Measurements from ENCODE around the gene GPR39. TPM values are rescaled to one million over a fixed set of nuclear protein-coding genes. Genes with fewer than 3 reads are reported as not detected.

Gene GPR39
- total and polyA plus RNA-seq, 10 donors: 0.05 TPM; not detected in 9

- Histone ChIP-seq H3K27me3 (replicated peaks in 1 of 7) (peaks cover 3 to 72% (median 39%) of the 10 kb centered on the region in 7 donors), H3K4me1 (peaks cover 8 to 32% (median 28%) of the 10 kb centered on the region in 6 donors), H3K4me3 (peak within 1 kb of the TSS; percentile 5 to 63 (median 28)), H3K9me3 (no peaks in the 10 kb centered on the region), H3K27ac (no peak within 1 kb of the TSS), H3K36me3 (no peaks in the 10 kb centered on the region)
- whole genome bisulfite sequencing, 5 donors: 1 to 7% (median 3%) methylated on average over 41 to 59 of the region's 59 CpGs
- DNase-seq: no peak
- TF ChIP-seq CTCF (IDR thresholded peaks at IDR 0.05 in 8 of 11, conservative IDR thresholded peaks at IDR 0.05 in 3 of 11) (no peak), POLR2A (IDR thresholded peaks at IDR 0.05) (no peak), POLR2AphosphoS5 (IDR thresholded peaks at IDR 0.05) (no peak)
- intact Hi-C loops (cut with DNase I; ENCODE audit: low total_unique reads): no loop called here
Observed at GRCh38 chr2:132669908-132670495, 253.4 kb downstream of the GPR39 start, which contains the start of gene LYPD1. TSS of gene LYPD1 (minus strand) at chr2:132670205. CDS start at chr2:132669932, 273 bp downstream.

GRCh38 chr2:132670496-132671150 lies 254.0 kb downstream of the GPR39 start:
- intact Hi-C loops (cut with DNase I; ENCODE audit: low total_unique reads): no loop called here
- Histone ChIP-seq H3K4me1 (peaks cover 8 to 32% (median 28%) of the 10 kb centered on the region in 6 donors), H3K27ac (no peak overlapping the region), H3K27me3 (replicated peaks in 1 of 7) (peaks cover 3 to 67% (median 39%) of the 10 kb centered on the region in 7 donors), H3K4me3 (peak overlapping the region; percentile 5 to 63 (median 28)), H3K36me3 (no peaks in the 10 kb centered on the region), H3K9me3 (no peaks in the 10 kb centered on the region)
- WGBS, 5 donors: 1 to 8% (median 3%) methylated on average over 25 to 44 of the region's 44 CpGs
- no peak for TF ChIP-seq POLR2AphosphoS5 (IDR thresholded peaks at IDR 0.05)
- no peak for TF ChIP-seq POLR2A (IDR thresholded peaks at IDR 0.05)
- TF ChIP-seq CTCF (IDR thresholded peaks at IDR 0.05 in 8 of 11, conservative IDR thresholded peaks at IDR 0.05 in 3 of 11): no peak
- peak; percentile 74 for DNase-seq

- no peak overlapping the region for H3K27ac ChIP-seq
- peak overlapping the region in 4 of 8 donors; percentile 28 to 63 (median 36) for H3K4me3 ChIP-seq
- H3K36me3 ChIP-seq: no peaks in the 10 kb centered on the region
- no peaks in the 10 kb centered on the region for H3K9me3 ChIP-seq
- H3K27me3 ChIP-seq (replicated peaks in 1 of 7): peaks cover 3 to 63% (median 39%) of the 10 kb centered on the region in 7 donors
- 14 to 26% (median 18%) methylated on average over 23 of the region's 23 CpGs for WGBS, 5 donors
- peaks cover 8 to 32% (median 28%) of the 10 kb centered on the region in 6 donors for H3K4me1 ChIP-seq
- no peak for DNase-seq
- TF ChIP-seq CTCF (IDR thresholded peaks at IDR 0.05 in 8 of 11, conservative IDR thresholded peaks at IDR 0.05 in 3 of 11) (no peak), POLR2A (IDR thresholded peaks at IDR 0.05) (no peak), POLR2AphosphoS5 (IDR thresholded peaks at IDR 0.05) (no peak)
- intact Hi-C loops (cut with DNase I; ENCODE audit: low total_unique reads): no loop called here
Observed at GRCh38 chr2:132671151-132671835, 254.7 kb downstream of the GPR39 start.

- TF ChIP-seq POLR2AphosphoS5 (IDR thresholded peaks at IDR 0.05) (no peak), CTCF (IDR thresholded peaks at IDR 0.05 in 8 of 11, conservative IDR thresholded peaks at IDR 0.05 in 3 of 11) (no peak), POLR2A (IDR thresholded peaks at IDR 0.05) (no peak)
- WGBS, 5 donors: 71 to 90% (median 78%) methylated on average over 2 of the region's 2 CpGs
- H3K27me3 ChIP-seq (replicated peaks in 1 of 7): peaks cover 0 to 8% (median 0%) of the 10 kb centered on the region in 7 donors
- H3K27ac ChIP-seq: no peak overlapping the region
- H3K4me1 ChIP-seq: no peaks in the 10 kb centered on the region
- no peak overlapping the region for H3K4me3 ChIP-seq
- H3K36me3 ChIP-seq: no peaks in the 10 kb centered on the region
- no peaks in the 10 kb centered on the region for H3K9me3 ChIP-seq
- no peak for DNase-seq
- intact Hi-C loops (cut with DNase I; ENCODE audit: low total_unique reads): no loop called here
Observed at GRCh38 chr2:132676999-132677398, 260.4 kb downstream of the GPR39 start.

Data from spleen (tissue), 11 donors.